Gastroesophageal sphincter (tissue), 3 donors: ENCODE data around the gene ZNF296.

Source experiments
- CTCF ChIP-seq, 4 experiments: fragments of 200-600 bp in 2 of 4; fragments of 450-650 bp in 2 of 4; sonication (generic) in 1 of 4; IDR thresholded peaks; one replicate each; pipeline ENCODE4 v1.5.1; 2017 to 2019; ENCODE audit warnings: antibody characterized with exemption in 4 of 4, mild to moderate bottlenecking in 2 of 4, moderate library complexity in 2 of 4
- EP300 ChIP-seq: sonication (generic); formaldehyde crosslinking; IDR thresholded peaks from one replicate; pipeline ENCODE4 v1.6.1; 2017; ENCODE audit warnings: antibody characterized with exemption, mild to moderate bottlenecking
- POLR2A ChIP-seq, 2 donors: fragments of 450-650 bp; IDR thresholded peaks; one replicate each; pipeline ENCODE4 v1.6.1; 2017; ENCODE audit warnings: antibody characterized with exemption in 2 of 2, mild to moderate bottlenecking in 2 of 2, moderate library complexity in 1 of 2
- POLR2AphosphoS5 ChIP-seq: sonication (generic); formaldehyde crosslinking; IDR thresholded peaks from one replicate; pipeline ENCODE4 v1.6.1; 2017; ENCODE audit warnings: antibody characterized with exemption

- no peak for TF ChIP-seq CTCF (IDR thresholded peaks at IDR 0.05)
- TF ChIP-seq EP300: no peak
- no peak for TF ChIP-seq POLR2A (IDR thresholded peaks at IDR 0.05)
- TF ChIP-seq POLR2AphosphoS5: no peak
Measured at GRCh38 chr19:45112111-45112827, 36.0 kb upstream of the ZNF296 start.
